Left forelimb (tissue), 1 donor: ENCODE results near the gene RFX2.
"Not testable (repeated sequence)": the region's sequence is repeated elsewhere in the genome, so short reads cannot be mapped to it uniquely, and the experiment has no call there.

Experiments
- DNase-seq: peaks from one replicate; pipeline ENCODE4 v3.0.0-alpha.2; 2018; ENCODE audit warnings: low spot score

The RFX2 gene

GRCh38 chr19:6074709-6075403 lies 35.4 kb downstream of the RFX2 start:
- no peak for DNase-seq

DNA sequence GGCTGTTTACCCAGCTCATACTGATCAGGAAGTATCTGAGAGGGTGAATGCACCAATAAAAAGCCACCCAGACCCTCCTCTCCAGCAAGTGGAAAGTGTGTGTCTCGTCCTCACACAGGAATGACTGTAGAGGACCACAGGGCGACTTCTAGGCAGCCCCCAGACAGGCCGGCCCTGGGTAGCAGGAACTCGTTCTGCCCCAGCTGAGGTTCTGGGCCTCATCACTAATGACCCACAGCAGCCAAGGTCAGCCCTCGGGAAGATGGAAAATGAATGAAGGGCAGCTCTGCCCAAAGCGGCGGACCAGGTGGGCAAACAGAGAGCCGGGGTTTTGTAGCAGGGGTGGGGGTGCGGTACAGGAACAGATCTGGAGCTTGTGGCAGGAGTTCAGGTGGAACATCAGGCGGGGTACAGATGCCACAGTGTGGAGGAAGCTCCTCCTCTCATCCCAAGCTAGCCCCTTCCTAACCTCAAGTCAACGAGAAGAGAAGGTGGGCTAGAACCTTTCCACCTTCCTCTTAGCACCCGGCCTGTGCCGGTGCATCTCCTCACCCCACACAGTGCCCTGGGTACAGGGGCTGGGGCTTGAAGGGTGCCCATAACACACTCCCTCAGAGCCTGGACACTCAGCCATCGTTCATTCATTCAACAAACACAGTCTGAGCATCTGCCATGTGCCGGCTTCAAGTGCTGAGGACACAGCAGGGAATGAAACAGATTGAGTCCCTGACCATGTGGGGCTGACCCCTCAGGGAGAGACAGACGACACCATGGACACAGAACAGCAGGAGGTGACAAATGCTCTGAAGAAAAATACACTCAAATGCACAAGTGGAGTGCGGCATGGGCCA lies 36.2 kb downstream of the RFX2 start:
- no peak for DNase-seq

DNA sequence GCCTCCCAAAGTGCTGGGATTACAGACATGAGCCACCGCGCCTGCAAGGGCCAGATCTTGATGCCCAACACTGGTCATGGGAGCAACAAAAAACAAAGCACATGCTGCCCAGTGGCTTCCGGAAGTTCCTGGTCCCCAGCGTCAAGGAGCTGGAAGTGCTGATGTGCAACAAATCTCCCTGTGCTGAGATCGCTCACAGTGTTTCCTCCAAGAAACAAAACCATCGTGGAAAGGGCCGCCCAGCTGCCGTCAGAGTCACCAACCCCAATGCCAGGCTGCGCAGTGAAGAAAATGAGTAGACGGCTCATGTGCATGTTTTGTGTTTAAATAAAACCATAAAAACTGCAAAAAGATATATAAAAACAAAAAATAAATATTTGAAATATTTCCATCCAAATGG lies 37.1 kb downstream of the RFX2 start:
- not testable (repeated sequence) for DNase-seq

GRCh38 chr19:6071875-6072274 lies 38.4 kb downstream of the RFX2 start:
- DNase-seq = no peak

DNA sequence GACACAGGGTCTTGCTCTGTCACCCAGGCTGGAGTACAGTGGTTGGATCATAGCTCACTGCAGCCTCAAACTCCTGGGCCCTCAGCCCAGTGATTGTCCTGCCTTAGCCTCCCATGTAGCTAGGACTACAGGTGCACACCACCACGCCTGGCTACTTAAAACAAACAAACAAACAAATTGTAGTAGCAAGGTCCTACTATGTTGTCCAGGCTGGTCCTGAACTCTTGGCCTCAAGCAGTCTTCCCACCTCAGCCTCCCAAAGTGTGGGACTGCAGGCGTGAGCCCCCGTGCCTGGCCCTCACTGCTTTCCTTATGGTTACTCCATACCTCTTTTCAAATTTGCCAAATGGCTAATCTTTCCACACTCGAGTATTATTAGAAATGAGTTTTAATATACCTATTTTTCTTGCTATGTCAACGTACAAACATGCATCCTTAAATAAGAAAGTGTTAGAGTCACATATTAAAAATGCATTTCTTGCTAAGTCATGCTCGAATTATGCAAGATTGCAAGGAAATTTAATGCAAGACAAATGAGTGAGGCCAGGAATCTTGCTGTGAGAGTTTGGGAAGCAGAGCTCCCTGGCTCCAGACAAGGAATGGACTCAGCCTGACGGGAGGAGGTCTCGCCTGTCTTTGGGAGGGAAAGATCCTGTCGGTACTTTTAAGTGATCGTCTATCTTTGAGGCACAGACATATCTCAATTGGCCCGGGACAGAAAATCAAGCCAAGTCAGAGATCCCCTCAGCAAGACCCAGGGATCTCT lies 39.4 kb downstream of the RFX2 start:
- no peak for DNase-seq

DNA sequence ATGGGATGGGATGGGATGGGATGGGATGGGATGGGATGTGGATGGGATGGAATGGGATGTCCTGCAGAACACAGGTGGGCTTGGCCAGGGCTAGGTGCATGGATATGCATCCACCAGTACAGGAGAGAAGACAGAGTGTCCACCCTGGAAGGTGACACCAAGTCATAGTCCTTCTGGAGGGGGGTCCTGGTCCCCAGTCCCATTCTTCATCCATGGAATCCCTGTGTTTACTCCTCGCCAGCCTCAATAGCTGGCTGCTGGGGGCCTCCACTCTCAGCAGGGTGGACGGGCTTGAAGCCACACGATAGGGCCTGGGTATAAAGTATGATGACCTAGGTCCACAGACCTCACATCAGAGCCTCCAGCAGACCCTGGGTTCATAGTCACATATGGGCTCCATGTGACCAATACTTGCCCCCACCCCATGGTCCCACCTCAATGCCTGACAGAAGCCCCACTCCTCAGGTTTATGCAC lies 40.1 kb downstream of the RFX2 start:
- DNase-seq = peak; percentile 20

DNA sequence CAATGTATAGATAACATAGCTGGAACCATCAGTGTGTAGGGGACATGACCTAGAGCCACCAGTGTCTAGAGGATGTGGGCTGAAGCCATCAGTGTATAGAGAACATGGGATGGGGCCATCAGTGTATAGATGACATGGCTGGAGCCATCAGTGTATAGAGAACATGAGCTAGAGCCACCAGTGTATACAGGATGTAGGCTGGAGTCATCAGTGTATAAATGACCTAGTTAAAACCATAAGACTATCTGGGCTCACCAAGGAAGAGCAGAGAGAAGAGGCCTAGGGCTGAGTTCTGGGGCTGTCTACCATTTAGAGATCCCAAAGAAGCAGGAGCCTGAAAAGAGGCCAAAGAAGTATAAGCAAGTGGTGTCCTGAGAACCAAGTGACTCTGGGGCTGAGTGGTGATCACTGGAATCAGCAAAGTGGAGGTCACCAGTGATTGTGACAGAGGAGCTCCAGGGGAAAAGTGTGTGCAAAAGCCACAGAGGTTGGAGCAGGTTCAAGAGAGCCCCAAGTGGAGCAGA lies 41.0 kb downstream of the RFX2 start:
- peak; percentile 20 for DNase-seq

- DNase-seq = peak; percentile 20
These were observed 41.6 kb downstream of the RFX2 start for GRCh38 chr19:6068711-6069110.

DNA sequence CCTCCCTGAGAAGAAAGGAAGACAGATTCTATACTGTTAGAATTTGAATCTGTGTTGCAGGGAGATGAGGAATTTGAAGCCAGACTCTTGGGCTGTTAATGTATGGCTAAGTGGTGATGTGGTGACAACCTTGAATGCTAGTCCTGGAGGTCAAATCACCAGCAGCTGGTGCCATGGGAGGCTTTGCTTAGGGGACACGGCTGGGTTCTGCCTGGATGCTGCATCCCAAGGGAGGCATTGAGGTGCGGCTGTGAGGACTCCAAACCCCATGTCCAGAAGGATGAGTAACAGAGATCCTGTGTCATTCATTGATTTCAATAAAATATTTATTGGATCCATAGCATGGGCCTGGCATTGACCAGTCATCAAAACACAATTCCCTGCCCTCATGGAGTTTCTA lies 42.3 kb downstream of the RFX2 start:
- DNase-seq = peak; percentile 50

DNA sequence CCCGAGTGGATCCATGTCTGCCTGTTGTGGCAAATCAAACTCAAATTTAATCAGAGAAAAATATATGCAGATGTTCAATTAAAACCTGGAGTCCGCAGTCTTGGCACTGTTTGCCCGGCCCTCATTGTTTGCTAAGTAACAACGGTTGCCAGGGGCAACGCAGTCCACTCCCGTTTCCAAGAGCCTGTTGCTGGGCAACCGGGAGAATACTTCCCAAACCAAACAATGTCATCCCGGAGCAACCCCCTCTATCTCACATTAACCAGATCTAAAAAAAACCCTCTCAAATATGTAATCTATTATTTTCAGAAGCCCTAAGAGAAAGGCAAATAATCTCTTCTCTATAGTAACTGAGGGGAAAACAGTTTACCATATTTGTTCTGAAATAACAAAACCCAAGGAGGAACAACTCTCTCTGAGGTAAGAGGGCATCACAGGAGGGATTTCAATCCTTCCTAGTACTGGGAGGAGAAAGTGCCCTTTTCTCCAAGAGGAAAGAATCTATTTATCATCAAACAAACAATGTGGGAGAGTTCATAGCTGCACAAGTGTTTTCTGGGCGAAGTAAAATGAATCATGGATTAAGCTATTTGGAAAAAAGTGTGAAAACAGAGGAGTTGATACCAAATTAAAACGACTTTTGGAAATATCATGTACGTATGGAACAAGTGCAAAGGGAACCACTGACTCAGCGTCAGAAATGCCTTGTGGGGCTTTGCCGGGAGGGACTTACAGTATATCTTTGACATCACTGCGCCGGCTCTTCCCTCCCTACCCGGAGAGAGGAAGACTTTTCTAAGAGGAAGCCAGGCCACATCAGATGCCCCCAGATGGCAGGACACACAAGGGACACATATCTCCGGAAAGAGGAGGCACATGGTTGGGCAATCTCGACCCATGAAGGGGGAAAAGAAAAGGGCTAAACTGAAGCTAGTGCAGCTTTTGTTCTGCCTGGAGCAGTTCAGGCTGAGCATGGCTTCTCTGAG lies 43.3 kb downstream of the RFX2 start:
- DNase-seq = peak; percentile 91

- peak; percentile 74 for DNase-seq
These were observed 44.5 kb downstream of the RFX2 start for GRCh38 chr19:6065685-6066374.

DNA sequence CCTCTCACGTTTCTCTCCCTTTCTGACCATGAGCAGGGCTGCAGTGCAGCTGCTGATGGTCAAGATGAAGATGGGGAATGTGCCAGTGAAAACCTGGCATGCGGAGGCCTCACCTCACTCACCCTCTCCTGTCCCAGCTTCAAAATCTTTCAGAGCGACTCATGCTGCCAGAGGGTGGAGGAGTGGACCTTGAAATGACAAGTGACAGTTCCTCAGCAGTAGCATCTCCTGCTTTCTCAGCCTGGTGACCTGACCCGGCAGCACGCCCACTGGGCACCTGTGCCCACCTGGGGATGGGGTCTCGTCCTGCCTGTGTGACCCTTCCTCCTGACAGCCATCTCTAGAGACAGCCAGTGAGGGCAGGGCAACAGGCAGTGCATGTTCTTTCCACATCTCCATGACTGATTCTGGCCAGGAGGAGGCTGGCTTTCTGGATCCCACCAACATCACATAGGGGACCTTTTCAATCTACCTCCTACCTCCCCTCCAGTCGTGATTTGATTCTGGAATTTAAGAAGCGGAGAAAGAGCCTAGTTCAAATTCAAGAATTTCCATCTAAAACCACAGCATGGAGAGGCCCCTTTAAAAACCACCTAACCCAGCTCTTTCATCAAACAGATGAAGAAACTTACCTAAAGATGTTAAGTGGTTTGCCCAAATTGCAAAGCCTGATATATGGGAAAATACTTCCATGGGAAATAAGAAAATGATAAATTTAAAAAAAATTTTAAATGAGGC lies 45.8 kb downstream of the RFX2 start:
- DNase-seq = peak; percentile 40

DNA sequence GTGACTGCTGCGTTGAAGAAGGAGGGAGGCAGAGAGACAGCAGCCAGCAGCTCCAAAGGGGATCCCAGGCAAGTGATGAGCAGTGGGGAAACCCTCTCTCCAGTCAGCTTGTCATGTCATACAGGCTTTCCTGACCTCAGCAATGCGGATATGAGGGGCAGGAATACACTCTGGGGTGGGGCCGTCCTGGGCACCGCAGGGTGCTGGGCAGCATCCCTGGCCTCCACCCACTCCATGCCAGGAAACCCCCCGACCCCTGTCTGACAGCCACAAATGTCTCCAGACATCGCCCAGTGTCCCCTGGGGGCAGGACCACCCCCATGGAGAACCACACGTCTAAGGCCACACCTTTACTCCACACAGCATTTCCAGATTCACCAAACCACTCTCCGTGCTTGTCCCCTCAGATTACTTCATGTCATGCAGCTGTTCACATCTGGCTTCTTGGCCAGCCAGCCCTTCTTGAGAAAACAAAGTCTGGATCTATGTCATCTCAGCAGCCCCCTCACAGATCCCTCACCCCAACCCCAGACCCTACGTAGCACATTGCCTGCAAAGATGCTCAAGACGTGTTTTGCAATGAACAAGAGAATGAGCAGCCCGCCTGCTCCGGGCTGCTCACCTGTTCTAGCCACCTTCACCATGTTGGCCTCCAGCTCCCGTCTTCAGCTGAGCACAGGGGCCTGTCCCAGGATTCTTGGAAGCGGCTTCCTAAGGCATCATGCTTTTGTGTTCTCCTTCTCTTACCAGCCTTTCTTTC lies 46.5 kb downstream of the RFX2 start:
- DNase-seq = peak; percentile 61

- DNase-seq = peak; percentile 49
These were observed 47.2 kb downstream of the RFX2 start for GRCh38 chr19:6062961-6063575.

DNA sequence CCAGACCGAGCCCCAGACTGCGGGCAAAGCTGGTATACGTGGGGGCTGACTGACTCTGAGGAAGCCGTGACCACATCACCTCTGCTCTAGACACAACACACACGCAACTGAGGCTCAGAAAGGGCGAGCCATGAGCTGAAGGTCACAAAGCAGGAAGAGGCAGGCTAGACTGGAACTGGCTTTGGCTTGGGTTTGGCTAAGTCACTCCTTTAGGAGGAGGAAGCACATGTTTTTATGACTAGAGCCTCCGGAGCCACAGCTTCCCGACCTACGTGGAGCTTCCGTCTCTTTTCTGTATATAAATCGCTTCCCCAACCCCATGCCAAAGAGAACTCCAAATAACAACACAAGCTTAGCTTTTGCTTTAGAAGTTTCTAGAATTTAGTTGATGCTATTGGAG lies 48.0 kb downstream of the RFX2 start:
- peak; percentile 66 for DNase-seq

DNA sequence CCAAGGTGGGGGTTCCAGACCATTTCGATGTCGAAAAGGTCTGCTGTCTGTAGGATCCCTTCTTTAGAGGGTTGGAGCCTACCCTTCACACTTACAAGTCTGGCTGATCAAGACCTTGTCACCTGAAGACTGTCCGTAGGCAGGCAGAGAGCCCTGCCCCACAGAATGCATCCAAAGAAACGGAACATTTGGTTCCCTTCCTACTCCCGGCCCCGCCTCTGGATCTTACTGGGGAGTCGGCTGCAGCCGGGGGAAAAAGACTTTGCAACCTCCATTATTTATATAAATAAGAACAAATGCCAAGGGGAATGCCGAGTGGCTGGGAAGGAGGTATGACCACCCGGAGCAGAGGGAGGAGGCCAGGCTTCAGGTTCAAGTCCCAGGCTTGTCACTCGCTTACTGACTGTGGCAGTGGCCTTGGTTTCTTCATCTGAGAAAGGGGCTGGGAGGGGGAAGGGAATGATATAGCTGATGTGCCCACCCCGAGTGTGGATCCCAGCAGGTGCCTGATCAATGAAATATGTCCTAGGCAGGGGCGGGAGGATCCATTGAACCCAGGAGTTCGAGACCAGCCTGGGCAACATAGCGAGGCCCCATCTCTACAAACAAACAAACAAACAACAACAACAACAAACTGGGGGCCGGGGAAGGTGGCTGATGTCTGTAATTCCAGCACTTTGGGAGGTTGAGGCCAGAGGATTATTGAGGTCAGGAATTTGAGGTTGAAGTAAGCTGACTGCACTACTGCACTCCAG lies 48.7 kb downstream of the RFX2 start:
- peak; percentile 58 for DNase-seq

- DNase-seq = peak; percentile 51
These were observed 49.5 kb downstream of the RFX2 start for GRCh38 chr19:6060600-6061375.
